B cell (primary cell): Measurements from ENCODE around the gene RNF150. TPM values are rescaled to one million over a fixed set of nuclear protein-coding genes. Genes with fewer than 3 reads are reported as not detected.

Experiments used
- ATAC-seq: fragments of 200-7000 bp; cut with Tn5 transposase; one replicate; pipeline ENCODE4 v1.10.0; 2021; ENCODE audit warnings: low read depth, mild to moderate bottlenecking, moderate number of reproducible peaks, moderate library complexity
- CTCF ChIA-PET: fragments of 350-600 bp; sonication (Branson Sonifier 250); formaldehyde crosslinking; loops from one replicate; lab custom pipeline; 2021; ENCODE audit warnings: antibody characterized with exemption, inconsistent platforms; lab: Charles Lee
- POLR2A ChIA-PET: fragments of 350-600 bp; sonication (Branson Sonifier 250); formaldehyde crosslinking; loops from one replicate; lab custom pipeline; 2021; ENCODE audit warnings: antibody characterized with exemption; lab: Charles Lee
- DNase-seq: peaks from one replicate; pipeline ENCODE4 v3.0.0; 2013
- H2AFZ ChIP-seq: 2 replicates; pipeline ENCODE4 v1.6.1; 2012; ENCODE audit warnings: mild to moderate bottlenecking, low read depth, low read length; ENCODE audit not compliant: insufficient read depth, poor library complexity, severe bottlenecking
- H3K27ac ChIP-seq, 2 donors: 1 replicate in 1 of 2; 2 replicates in 1 of 2; pipeline ENCODE4 v1.5.1; 2012 to 2013; ENCODE audit warnings: low read length in 2 of 2, mild to moderate bottlenecking in 2 of 2, moderate library complexity in 1 of 2
- H3K27me3 ChIP-seq, 4 experiments: fragments of 200-600 bp in 1 of 4; sonication (generic) in 1 of 4; replicated peaks in 1 of 4; 1 replicate in 2 of 4; 2 replicates in 2 of 4; pipeline versions ENCODE4 v1.6.1 to v1.7.0; 2013 to 2016; ENCODE audit warnings: low read length in 3 of 4, mild to moderate bottlenecking in 2 of 4, mixed read lengths in 1 of 4, moderate library complexity in 1 of 4; ENCODE audit not compliant: insufficient read depth in 4 of 4, control insufficient read depth in 3 of 4; ENCODE audit errors: control extremely low read depth in 1 of 4
- H3K36me3 ChIP-seq, 2 experiments: replicated peaks in 1 of 2; 1 replicate in 1 of 2; 2 replicates in 1 of 2; pipeline versions ENCODE4 v1.6.1 to v1.7.1; 2013; ENCODE audit warnings: low read length in 1 of 2; ENCODE audit not compliant: insufficient read depth in 2 of 2, control insufficient read depth in 1 of 2; ENCODE audit errors: control extremely low read depth in 1 of 2, extremely low read depth in 1 of 2
- H3K4me1 ChIP-seq, 2 donors: fragments of 200-600 bp in 1 of 2; sonication (generic) in 1 of 2; 1 replicate in 1 of 2; 2 replicates in 1 of 2; pipeline versions ENCODE4 v1.5.1 to v1.6.1; 2013 to 2017; ENCODE audit warnings: low read length in 2 of 2; ENCODE audit not compliant: control insufficient read depth in 2 of 2, insufficient read depth in 2 of 2
- H3K4me2 ChIP-seq: replicated peaks from 2 replicates; pipeline ENCODE3; 2012; ENCODE audit warnings: mild to moderate bottlenecking, low read depth, low read length; ENCODE audit not compliant: poor library complexity, severe bottlenecking
- H3K4me3 ChIP-seq, 5 experiments: fragments of 200-600 bp in 1 of 5; sonication (generic) in 1 of 5; 1 replicate in 3 of 5; 2 replicates in 2 of 5; pipeline versions ENCODE4 v1.5.1 to v1.7.0; 2011 to 2016; ENCODE audit warnings: low read length in 4 of 5, mild to moderate bottlenecking in 4 of 5, low read depth in 2 of 5, control low read depth in 1 of 5, moderate library complexity in 1 of 5; ENCODE audit not compliant: insufficient read depth in 1 of 5; ENCODE audit errors: control extremely low read depth in 1 of 5, extremely low read depth in 1 of 5
- H3K79me2 ChIP-seq: fragments of 200-600 bp; sonication (generic); one replicate; pipeline ENCODE4 v1.6.0; 2016; ENCODE audit warnings: low read length; ENCODE audit not compliant: control insufficient read depth, insufficient read depth
- H3K9ac ChIP-seq: fragments of 200-600 bp; sonication (generic); 2 replicates; pipeline ENCODE4 v1.6.1; 2017; ENCODE audit warnings: mild to moderate bottlenecking, low read length, moderate library complexity
- H3K9me3 ChIP-seq, 3 donors: one replicate each; pipeline versions ENCODE4 v1.6.1 to v1.7.1; 2013; ENCODE audit warnings: low read length in 2 of 3; ENCODE audit not compliant: control insufficient read depth in 2 of 3, insufficient read depth in 1 of 3; ENCODE audit errors: control extremely low read depth in 1 of 3
- H4K20me1 ChIP-seq: 2 replicates; pipeline ENCODE4 v1.6.0; 2012; ENCODE audit warnings: mild to moderate bottlenecking, low read length; ENCODE audit not compliant: insufficient read depth, control insufficient read depth, poor library complexity, severe bottlenecking
- H3K27ac Mint-ChIP-seq: one replicate; pipeline ENCODE4 v1.8.0; 2021; ENCODE audit warnings: mixed read lengths
- H3K27me3 Mint-ChIP-seq: one replicate; pipeline ENCODE4 v1.8.0; 2021; ENCODE audit warnings: mixed read lengths
- H3K4me1 Mint-ChIP-seq: one replicate; pipeline ENCODE4 v1.8.0; 2021; ENCODE audit warnings: mixed read lengths
- H3K4me3 Mint-ChIP-seq: one replicate; pipeline ENCODE4 v1.8.0; 2021; ENCODE audit warnings: mixed read lengths
- H3K9me3 Mint-ChIP-seq: one replicate; pipeline ENCODE4 v1.8.0; 2022; ENCODE audit warnings: mixed read lengths; ENCODE audit not compliant: insufficient read depth
- CTCF ChIP-seq: fragments of 200-600 bp; IDR thresholded peaks from one replicate; pipeline ENCODE4 v1.8.0; 2022; ENCODE audit warnings: antibody characterized with exemption, mild to moderate bottlenecking
- EZH2 ChIP-seq: IDR thresholded peaks from 2 replicates; pipeline ENCODE4 v1.6.1; 2012; ENCODE audit warnings: borderline replicate concordance, low read depth, mild to moderate bottlenecking, moderate library complexity, low read length; ENCODE audit not compliant: insufficient read depth, poor library complexity, severe bottlenecking
- WGBS: methylation state at CpG from one replicate; pipeline ENCODE4 v1.1.5; 2013; ENCODE audit warnings: missing lambda C conversion rate; ENCODE audit not compliant: insufficient coverage; 5-methylcytosine and 5-hydroxymethylcytosine counted together
- intact Hi-C: fragments of 100-400 bp; cut with micrococcal nuclease; formaldehyde crosslinking; loops from one replicate; pipeline ENCODE4 v1.10.0; 2022
- polyA plus RNA-seq: library from polyadenylated mRNA; depleted of rRNA; stranded (reverse); fragments of >200 nt; gene quantifications from 2 replicates; pipeline ENCODE4 v1.2.3, GENCODE V29; 2012
- total RNA-seq, 2 donors: library from RNA; stranded (reverse); fragments of 120-200 nt in 1 of 2; gene quantifications; 1 replicate in 1 of 2; 2 replicates in 1 of 2; pipeline versions ENCODE4 v1.2.3 to v1.2.4, GENCODE V29; 2013 to 2022

The RNF150 gene
- total and polyA plus RNA-seq, 2 donors (not counting 1 experiment from before 2014, with no cell fraction given) = not detected

GRCh38 chr4:140952717-140953116, 180.6 kb downstream of the RNF150 start:
- Histone ChIP-seq H3K27me3 (no peaks in the 10 kb centered on the region), H4K20me1 (no peaks in the 10 kb centered on the region), H3K9me3 (no peaks in the 10 kb centered on the region), H3K4me1 (no peaks in the 10 kb centered on the region), H3K9ac (no peak overlapping the region), H3K4me3 (no peak overlapping the region), H3K79me2 (no peaks in the 10 kb centered on the region), H3K4me2 (no peak overlapping the region), H3K36me3 (no peaks in the 10 kb centered on the region), H2AFZ (no peak overlapping the region), H3K27ac (no peak overlapping the region)
- WGBS = no CpG with 5 or more reads among the region's 3 CpGs
- Mint-ChIP-seq H3K4me1 (no peaks in the 10 kb centered on the region), H3K4me3 (no peak overlapping the region), H3K27ac (no peak overlapping the region), H3K27me3 (peaks cover 9% of the 10 kb centered on the region), H3K9me3 (peaks cover 2% of the 10 kb centered on the region)
- ChIA-PET POLR2A (no interaction called here), CTCF (no interaction called here)
- TF ChIP-seq CTCF = no peak
- TF ChIP-seq EZH2 = no peak
- no peak for DNase-seq
- intact Hi-C loops = no loop called here
- no peak for ATAC-seq

GRCh38 chr4:140947506-140947905, 185.8 kb downstream of the RNF150 start:
- CTCF ChIA-PET = no interaction called here
- H3K27me3 Mint-ChIP-seq = peaks cover 13% of the 10 kb centered on the region
- H3K4me3 ChIP-seq = no peak overlapping the region
- no peaks in the 10 kb centered on the region for H3K36me3 ChIP-seq
- intact Hi-C loops = no loop called here
- WGBS = 98% methylated on average over 7 of the region's 7 CpGs
- no peaks in the 10 kb centered on the region for H3K9me3 Mint-ChIP-seq
- no peaks in the 10 kb centered on the region for H3K79me2 ChIP-seq
- POLR2A ChIA-PET = no interaction called here
- H3K4me2 ChIP-seq = no peak overlapping the region
- TF ChIP-seq CTCF (no peak), EZH2 (no peak)
- no peak for ATAC-seq
- no peak overlapping the region for H3K27ac Mint-ChIP-seq
- H3K27ac ChIP-seq = no peak overlapping the region
- no peak overlapping the region for H3K9ac ChIP-seq
- H3K4me1 ChIP-seq = no peaks in the 10 kb centered on the region
- peaks cover 0 to 4% (median 0%) of the 10 kb centered on the region in 4 experiments for H3K27me3 ChIP-seq
- no peaks in the 10 kb centered on the region for H4K20me1 ChIP-seq
- H3K4me1 Mint-ChIP-seq = no peaks in the 10 kb centered on the region
- no peak overlapping the region for H2AFZ ChIP-seq
- no peak for DNase-seq
- H3K9me3 ChIP-seq = no peaks in the 10 kb centered on the region
- H3K4me3 Mint-ChIP-seq = no peak overlapping the region
